HG02884 (cell line): ENCODE data around the gene GPR6.

Experiments
- ATAC-seq: cut with Tn5 transposase; IDR thresholded peaks from one replicate; pipeline ENCODE4 v1.9.1; 2021; ENCODE audit warnings: mild to moderate bottlenecking, moderate library complexity; ENCODE audit not compliant: unreplicated experiment

The GPR6 gene, protein sequence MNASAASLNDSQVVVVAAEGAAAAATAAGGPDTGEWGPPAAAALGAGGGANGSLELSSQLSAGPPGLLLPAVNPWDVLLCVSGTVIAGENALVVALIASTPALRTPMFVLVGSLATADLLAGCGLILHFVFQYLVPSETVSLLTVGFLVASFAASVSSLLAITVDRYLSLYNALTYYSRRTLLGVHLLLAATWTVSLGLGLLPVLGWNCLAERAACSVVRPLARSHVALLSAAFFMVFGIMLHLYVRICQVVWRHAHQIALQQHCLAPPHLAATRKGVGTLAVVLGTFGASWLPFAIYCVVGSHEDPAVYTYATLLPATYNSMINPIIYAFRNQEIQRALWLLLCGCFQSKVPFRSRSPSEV

DNA sequence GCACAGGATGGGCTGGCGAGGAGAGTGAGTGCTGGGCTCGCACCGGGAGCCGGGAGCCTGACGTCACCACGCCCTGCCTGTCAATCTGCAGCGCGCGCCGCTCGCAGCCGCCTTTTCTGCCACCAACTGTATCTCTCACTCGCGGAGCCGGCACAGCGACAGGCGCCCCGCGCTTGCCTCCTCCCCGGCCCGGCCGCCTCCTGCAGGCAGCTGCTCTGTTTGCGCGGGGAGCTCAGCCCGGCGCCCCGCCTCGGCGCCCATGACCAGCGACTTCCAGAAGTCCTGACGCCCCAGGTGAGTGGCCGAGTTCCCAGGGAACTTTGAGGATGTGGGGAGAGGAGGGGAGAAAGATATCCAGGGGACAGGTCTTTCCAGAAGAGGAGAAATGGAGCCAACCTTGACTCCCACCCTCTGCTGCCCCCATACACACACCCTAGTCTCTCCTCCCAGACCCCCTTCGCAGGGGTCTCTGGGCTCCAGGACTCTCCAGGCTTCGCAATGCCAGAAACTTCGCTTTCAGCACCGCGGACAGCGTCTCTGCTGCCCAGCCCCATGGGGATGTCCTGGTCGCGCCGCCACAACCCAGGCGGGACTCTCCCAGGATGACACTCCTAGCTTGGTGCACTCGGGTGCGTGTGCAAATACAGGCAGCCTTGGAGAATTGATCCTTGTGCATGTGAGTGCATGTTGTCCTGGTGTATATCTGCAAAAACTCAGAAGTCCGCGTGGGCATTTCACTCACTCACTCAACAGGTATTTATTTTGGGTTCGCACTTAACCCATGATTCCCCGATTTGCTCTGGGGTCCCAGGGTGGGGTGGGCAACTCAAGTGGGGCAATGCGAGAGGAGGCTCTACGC is at the start of gene GPR6:
Gene GPR6 (plus strand): TSS at position 138 of the 859 bp plus-strand sequence. CDS start 802 bp downstream, outside the sequence.
- ATAC-seq, result no peak

DNA sequence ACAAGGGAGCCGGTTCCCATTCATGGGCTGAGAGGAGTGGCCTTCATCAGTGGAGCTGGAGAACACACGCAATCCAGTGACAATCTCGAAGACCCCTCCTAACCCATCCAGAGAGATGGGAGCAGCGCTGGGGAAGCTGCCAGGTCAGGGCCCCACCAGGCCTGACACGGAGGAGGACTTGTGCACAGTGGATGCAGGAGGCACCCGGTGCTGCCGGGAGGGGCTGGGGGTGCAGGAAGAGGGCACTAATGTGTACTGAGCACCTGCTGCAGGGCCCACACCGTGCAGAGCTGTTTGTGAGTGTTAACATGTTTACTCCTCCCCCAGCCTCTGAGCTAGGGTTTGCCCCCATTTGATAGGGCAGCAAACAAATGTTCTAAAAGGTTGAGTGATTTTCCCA is 43.8 kb upstream of the GPR6 start:
- ATAC-seq, result no peak

DNA sequence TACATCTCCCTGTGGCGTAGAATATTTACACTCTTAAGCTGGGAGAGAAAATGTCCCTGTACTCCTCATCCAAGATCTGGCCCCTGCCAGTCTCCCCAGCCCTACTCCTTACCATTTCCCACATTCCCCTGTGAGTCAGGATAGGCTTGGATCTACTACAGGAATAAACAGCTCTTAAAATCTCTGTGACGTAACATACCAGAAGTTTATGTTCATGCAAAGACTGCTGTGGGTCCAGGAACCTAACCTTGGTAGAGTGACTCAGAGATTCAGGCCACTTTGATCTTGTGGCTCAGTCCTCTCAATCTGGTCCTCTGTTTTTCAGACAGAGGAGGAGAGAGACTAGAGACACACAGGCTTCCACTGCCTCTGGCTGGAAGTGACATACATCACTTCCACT is 38.5 kb upstream of the GPR6 start:
- no peak for ATAC-seq

DNA sequence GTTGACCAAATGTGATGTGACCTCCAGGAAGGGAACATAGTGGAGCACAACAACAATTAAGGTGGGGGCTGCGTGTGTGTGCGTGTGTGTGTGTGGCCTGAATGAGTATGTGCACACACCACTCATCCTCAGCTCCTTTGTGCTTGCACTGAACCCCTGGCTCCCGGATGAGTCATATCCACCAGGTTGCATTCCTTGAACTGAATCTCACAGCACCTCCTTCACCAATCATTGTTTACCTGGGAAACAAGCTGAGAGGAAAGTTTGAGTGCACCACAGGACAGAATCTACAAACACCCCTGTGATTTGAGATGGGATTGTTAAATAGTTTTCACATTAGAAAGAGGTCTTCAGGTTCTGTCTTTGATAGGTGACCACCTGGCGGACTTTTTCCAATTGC is 33.7 kb upstream of the GPR6 start:
- no peak for ATAC-seq

DNA sequence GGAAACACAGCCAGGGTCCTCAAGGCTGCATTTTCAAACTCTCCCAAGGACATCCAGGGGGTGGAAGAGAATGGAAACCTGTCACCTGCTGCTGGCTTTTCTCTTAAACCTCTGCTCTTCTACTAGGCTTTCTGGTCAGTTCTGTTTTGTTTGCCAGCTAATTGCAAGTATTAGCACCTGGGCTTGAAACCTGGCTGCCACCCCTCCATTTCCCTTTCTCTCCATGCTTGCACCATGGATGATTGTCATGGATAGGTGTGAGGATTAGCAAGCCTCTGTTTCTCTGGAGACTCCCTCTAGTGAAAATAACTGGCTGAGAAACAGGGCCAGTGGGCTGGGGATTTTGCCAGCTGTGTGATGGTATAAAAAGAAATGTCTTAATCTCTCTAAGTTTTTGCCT is 33.0 kb upstream of the GPR6 start:
- no peak for ATAC-seq

DNA sequence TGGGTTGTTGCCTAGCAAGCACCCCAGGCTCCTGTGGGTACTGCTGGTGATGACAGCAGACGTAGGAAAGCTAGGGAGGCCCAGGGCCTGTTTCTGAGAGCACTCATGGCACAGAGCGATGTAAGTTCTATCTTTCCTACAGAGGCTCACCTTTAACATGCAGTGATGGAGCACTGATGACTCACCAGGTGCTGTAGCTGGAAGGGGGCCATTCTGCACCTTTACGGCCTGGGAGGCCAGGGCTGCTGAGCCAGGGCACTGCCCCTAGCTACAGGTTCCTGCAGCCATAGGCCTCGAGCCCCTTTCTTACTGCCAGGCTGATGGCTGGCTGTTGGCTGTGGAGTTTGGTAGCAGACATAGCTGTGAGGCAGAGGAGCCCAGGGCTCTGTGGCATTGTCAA is 31.1 kb upstream of the GPR6 start:
- no peak for ATAC-seq

DNA sequence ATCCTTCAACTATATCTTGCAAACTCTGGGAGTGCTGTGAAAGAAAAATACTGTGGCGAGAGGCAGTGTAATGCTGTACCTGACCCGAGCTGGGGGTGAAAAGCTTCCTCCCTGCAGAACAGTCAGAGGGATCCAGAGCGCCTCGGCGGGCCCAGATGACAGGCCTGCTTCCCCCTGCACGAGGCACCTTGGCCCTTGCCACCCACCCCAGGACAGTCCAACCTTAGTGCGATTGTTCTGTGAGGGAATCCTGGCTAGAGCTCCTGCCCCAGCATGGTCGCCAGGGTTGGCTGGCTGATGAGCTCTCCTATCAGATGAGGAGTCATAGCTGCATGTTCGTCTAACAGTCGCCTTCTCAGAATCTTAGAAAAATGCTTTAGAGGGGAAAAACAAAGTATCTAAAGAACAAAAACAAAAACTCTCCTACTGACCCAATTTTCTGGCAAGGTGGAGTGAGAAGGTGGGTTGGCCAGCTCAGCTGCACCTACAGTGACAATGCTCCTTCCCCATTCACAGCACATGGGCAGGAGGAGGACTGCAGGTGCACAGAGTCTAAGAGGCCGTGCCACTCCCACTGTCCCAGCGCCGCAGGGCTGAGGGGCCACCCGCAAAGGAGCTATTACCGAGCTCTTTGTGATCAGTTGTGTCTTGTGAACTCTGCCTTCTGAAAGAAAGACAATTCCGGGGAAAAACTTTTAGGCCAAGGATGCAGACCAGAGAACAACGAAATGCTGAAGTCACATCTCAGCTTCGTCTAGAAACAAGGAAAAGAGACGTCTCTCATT is 28.6 kb upstream of the GPR6 start:
- no peak for ATAC-seq

DNA sequence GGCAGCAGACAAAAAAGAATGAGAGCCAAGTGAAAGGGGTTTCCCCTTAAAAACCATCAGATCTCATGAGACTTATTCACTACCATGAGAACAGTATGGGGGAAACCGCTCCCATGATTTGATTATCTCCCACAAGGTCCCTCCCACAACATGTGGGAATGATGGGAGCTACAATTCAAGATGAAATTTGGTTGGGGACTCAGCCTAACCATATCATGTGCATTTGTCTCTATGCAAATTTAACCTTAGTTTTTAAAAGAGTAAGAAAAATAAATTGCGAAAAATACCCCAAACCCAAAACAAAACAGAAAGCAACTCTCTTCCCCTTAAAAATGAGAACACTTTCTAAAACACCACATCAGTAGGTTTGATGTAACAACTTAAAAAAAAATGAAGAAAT is 22.6 kb upstream of the GPR6 start:
- no peak for ATAC-seq

DNA sequence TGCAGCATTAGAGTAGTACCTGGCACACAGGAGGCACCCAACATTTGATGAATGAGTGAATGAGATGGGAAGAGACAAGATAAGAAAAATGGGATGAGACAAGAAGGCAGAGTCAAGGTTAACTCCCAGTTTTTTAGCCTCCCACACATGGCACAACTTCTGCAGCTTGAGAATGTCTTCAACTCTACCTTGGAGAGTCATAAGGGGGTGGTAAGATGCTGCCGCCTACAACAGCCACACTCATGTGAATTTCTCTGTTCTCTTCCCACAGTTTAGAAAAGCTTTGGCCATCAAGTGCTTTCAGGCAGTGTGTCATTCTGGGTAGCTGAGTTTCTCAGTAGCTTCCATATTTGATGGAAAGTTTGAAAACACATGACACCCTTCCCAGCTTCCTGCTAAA is 19.5 kb upstream of the GPR6 start:
- no peak for ATAC-seq

DNA sequence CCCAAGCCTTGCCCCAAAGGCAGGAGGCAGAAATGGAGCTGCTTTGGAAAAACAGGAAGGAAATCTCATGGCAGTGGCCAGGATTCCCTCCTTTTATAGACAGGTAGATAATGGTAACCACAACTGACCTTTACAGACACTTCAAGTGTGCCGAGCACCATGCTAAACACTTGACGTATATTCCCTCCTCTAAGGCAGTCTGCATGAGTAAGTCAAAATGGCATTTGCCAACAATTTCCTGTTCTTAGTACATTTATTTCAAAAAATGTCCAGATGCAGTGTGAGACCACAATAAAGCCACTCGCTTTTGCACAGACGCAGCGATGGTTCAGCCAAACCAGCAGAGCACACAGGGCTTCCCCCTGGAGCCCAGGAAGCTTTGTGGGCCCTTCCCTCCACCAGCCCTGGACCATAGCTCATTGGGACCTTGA is 16.5 kb upstream of the GPR6 start:
- ATAC-seq, result no peak

DNA sequence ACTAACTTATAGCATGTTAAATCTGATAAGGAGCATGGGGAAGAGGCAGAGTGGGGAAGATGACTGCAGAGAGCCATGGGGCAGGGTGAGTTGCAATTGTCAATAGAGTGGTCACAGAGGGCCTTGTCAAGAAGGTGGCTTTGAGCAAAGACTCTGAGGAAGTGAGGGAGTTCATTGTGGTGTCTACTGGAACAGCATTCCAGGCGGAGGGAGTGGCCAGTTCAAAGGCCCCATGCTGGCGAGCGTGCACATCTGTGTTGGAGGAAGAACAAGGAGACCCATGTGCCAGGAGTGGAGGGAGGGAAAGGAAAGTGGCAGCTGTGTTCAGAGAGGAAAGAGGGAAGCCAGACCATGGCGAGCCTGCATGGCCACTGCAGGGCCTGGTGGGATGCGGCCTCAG is 15.8 kb upstream of the GPR6 start:
- ATAC-seq, result no peak

DNA sequence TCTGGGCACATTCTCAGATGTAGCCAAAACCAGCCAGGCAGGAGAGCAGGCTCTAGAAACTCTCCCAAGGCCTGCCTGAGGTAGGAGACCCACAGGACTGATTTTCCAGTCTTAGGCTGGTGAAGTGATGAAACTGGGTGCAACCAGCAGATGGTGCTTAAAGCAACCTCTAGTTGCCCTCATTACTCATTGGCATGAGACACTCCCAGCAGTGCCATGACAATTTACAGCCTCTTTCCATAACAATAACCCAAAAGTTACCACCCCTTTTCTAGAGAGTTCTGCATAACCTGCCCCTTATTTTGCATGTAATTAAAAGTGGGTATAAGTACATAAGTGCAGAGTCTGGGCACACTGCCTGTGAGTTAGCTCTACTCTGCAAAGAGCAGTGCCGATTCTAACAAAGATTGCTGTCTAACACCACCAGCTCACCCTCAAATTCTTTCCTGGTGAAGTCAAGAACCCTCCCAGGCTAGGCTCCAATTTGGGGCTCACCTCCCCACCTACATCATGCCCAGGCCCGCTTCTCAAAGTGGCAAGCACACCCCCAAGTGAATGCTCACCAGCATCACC is 14.4 kb upstream of the GPR6 start:
- no peak for ATAC-seq

DNA sequence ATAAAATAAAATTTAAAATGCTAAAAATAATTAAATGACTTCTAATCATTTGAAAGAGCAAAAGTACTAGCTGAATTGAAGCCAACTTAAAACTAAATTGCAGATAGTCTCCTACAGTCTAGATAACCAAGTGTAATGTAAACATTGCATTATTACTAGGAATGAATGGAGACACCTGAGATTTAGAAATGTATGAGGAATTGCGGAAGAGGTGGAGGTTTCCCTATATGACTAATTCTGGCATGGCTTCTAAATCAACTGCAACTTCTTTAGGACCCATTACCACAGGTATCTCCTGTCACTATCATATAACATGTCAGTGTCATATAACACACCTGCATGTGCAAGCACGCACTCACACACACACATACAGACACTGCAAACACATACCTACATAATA is 13.2 kb upstream of the GPR6 start:
- ATAC-seq, result no peak

DNA sequence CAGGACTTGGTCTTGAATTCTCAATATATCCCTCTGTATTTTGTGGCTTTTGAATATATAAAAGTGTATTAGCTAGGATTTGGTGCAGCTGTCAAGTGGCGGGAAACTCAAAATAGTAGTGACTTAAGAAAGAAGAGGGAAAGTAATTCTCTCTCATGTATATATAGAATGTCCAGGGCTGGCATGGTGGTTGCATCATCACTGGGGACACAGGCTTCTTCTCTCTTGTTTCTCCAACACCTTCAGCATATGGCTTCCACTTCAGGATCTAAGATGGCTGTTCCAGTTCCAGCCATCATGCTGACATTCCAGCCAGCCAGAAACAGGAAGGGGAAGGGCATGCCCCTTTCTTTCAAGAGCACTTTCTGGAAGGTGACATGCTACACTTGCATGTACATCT is 11.8 kb upstream of the GPR6 start:
- no peak for ATAC-seq

DNA sequence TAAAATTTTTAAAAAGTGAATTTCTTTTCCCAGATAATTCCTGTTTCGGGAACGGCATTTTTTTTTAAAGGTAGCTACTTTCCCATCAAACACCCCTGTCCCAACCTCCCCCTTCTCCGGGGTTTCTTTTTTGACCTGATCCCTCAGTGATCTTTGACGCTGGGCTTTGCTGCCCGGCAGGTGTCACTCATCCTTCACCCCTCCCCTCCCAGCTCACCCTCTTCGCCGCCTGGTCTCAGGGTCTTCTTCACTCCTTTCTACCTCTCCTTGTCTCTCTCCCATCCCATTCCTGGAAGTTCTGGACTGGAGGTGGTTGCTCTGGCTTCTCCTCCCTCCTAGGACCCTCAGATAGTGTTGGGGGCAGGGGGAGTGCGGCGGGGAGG is 329 bp upstream of the GPR6 start:
- ATAC-seq, result no peak

DNA sequence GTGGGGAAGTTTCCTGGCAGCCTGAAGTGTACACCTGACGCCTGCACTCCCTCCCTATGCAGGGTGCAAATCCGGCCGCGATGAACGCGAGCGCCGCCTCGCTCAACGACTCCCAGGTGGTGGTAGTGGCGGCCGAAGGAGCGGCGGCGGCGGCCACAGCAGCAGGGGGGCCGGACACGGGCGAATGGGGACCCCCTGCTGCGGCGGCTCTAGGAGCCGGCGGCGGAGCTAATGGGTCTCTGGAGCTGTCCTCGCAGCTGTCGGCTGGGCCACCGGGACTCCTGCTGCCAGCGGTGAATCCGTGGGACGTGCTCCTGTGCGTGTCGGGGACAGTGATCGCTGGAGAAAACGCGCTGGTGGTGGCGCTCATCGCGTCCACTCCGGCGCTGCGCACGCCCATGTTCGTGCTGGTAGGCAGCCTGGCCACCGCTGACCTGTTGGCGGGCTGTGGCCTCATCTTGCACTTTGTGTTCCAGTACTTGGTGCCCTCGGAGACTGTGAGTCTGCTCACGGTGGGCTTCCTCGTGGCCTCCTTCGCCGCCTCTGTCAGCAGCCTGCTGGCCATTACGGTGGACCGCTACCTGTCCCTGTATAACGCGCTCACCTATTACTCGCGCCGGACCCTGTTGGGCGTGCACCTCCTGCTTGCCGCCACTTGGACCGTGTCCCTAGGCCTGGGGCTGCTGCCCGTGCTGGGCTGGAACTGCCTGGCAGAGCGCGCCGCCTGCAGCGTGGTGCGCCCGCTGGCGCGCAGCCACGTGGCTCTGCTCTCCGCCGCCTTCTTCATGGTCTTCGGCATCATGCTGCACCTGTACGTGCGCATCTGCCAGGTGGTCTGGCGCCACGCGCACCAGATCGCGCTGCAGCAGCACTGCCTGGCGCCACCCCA is 1.2 kb downstream of the GPR6 start:
- no peak for ATAC-seq

DNA sequence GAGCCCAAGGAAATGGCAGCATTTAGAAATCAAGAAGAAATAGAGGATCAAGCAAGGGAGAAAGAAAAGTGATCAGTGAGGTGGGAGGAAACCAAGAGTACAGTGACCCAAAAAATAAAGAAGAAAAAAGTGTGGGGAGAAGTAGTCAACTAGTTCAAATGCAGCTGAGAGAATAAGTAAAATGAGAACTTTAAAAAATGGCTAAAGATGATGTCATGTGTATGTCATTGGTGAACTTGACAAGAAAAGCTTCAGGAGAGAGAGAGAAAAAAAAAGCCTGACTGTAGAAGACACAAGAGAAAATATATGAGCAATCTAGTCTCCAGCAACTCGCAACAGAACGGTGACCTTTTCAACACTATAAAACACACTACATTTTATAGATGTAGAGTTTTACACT is 6.3 kb downstream of the GPR6 start:
- ATAC-seq, result no peak

DNA sequence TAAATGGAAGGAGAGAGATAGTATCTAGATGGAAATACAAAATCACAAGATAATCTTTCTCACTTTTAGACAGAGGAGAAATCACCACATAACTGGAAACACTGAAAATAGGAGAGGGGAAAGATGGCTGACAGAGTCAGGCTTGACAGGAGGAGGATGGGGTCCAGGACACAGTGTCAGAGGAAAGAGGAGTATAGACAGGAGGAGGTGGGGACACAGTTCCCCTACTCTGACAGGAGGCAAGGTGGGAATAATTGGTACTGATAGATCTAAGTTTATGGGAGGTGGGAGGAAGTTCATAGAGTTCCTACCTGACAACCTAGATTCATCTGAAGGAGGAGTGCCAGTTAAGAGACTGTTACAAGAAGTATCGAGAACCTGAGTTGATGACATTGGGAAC is 9.1 kb downstream of the GPR6 start:
- ATAC-seq, result no peak

DNA sequence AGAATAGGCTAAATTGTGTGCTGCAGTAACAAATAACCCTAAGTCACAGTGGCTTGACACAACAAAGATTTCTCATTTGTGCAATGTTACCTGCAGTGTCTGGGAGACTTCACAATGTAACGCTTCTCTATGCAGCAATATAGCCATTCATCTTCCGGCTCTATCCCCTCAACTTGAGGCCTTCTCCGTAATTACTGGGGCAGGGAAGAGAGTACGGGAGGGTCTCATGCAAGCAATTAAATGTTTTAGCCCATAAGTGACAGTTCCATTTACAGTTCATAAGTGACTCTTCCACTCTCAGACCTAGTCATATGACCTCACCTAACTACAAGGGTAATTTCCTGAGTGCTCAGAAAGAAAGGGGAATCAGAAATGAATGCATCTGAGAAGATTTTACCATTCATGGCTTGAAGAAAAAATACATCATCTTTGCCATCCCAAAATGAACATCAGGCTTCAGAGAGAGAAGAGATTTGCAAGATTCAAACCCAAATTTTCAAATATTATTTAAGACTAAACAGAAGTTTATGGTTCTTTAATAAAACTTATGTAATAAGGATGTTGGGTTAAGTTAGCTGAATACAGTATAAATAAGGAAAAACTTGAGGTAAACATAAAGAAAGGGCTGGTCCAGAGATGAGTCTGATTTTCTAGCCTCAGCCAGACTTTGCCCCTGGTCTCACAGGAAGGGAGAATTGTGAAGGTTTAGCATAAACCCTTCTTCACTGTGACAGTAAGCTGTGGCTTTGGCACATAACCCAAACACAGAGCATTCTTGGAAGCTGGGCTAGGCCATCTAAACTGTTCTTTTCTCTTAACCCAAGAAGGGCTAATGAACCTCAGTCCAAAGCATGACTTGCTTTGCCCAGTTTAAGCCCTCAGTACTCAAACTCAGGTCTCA is 13.3 kb downstream of the GPR6 start:
- ATAC-seq, result no peak
